HG02678 (cell line): ENCODE data around the gene MCTP1.

Source experiments
- ATAC-seq: cut with Tn5 transposase; IDR thresholded peaks from one replicate; pipeline ENCODE4 v1.9.1; 2021; ENCODE audit warnings: mild to moderate bottlenecking, moderate library complexity; ENCODE audit not compliant: unreplicated experiment

MCTP1 gene

GRCh38 chr5:94782383-94782782 is 502.5 kb downstream of the MCTP1 start:
- ATAC-seq, result no peak

- no peak for ATAC-seq
Observed at GRCh38 chr5:94779684-94780083, 505.2 kb downstream of the MCTP1 start.

GRCh38 chr5:94778732-94779131 is 506.2 kb downstream of the MCTP1 start:
- ATAC-seq, result no peak

GRCh38 chr5:94778299-94778698 is 506.6 kb downstream of the MCTP1 start:
- ATAC-seq, result no peak

GRCh38 chr5:94777056-94777880 is 507.6 kb downstream of the MCTP1 start:
- no peak for ATAC-seq

- ATAC-seq, result no peak
Observed at GRCh38 chr5:94776167-94776566, 508.7 kb downstream of the MCTP1 start.

- no peak for ATAC-seq
Observed at GRCh38 chr5:94775088-94775487, 509.8 kb downstream of the MCTP1 start.

- no peak for ATAC-seq
Observed at GRCh38 chr5:94771742-94772141, 513.2 kb downstream of the MCTP1 start.

- ATAC-seq, result no peak
Observed at GRCh38 chr5:94769996-94770395, 514.9 kb downstream of the MCTP1 start.

GRCh38 chr5:94761786-94762185 is 523.1 kb downstream of the MCTP1 start:
- ATAC-seq, result no peak

GRCh38 chr5:94761055-94761454 is 523.8 kb downstream of the MCTP1 start:
- ATAC-seq, result no peak

- no peak for ATAC-seq
Observed at GRCh38 chr5:94759961-94760360, 524.9 kb downstream of the MCTP1 start.

GRCh38 chr5:94759022-94759421 is 525.9 kb downstream of the MCTP1 start:
- ATAC-seq, result no peak

GRCh38 chr5:94754824-94755223 is 530.1 kb downstream of the MCTP1 start:
- no peak for ATAC-seq

- ATAC-seq, result no peak
Observed at GRCh38 chr5:94751460-94751859, 533.4 kb downstream of the MCTP1 start.

- ATAC-seq, result no peak
Observed at GRCh38 chr5:94750681-94751080, 534.2 kb downstream of the MCTP1 start.

- no peak for ATAC-seq
Observed at GRCh38 chr5:94749042-94749441, 535.9 kb downstream of the MCTP1 start.

- ATAC-seq, result no peak
Observed at GRCh38 chr5:94748212-94748611, 536.7 kb downstream of the MCTP1 start.

- ATAC-seq, result no peak
Observed at GRCh38 chr5:94747371-94747770, 537.5 kb downstream of the MCTP1 start.

- ATAC-seq, result peak; percentile 47
Observed at GRCh38 chr5:94746731-94747124, 538.2 kb downstream of the MCTP1 start.

- peak; percentile 71 for ATAC-seq
Observed at GRCh38 chr5:94745786-94746730, 538.8 kb downstream of the MCTP1 start.

- peak; percentile 29 for ATAC-seq
Observed at GRCh38 chr5:94744906-94745305, 540.0 kb downstream of the MCTP1 start.
